Gastrocnemius medialis (tissue), 4 donors: ENCODE results near the gene F9.

Experiments used
- CTCF ChIP-seq, 5 experiments: fragments of 450-650 bp in 3 of 5; fragments of 200-600 bp in 2 of 5; sonication (generic) in 2 of 5; IDR thresholded peaks in 4 of 5; conservative IDR thresholded peaks in 1 of 5; 1 replicate in 4 of 5; 2 replicates in 1 of 5; pipeline ENCODE4 v1.5.1; 2016 to 2019; ENCODE audit warnings: antibody characterized with exemption in 5 of 5, mild to moderate bottlenecking in 3 of 5, moderate library complexity in 3 of 5
- POLR2A ChIP-seq, 2 donors: fragments of 450-650 bp; IDR thresholded peaks; one replicate each; pipeline ENCODE4 v1.6.1; 2017; ENCODE audit warnings: antibody characterized with exemption in 2 of 2, mild to moderate bottlenecking in 2 of 2, moderate library complexity in 2 of 2

- TF ChIP-seq POLR2A (IDR thresholded peaks at IDR 0.05) (no peak), CTCF (IDR thresholded peaks at IDR 0.05 in 4 of 5, conservative IDR thresholded peaks at IDR 0.05 in 1 of 5) (no peak)
Measured at GRCh38 chrX:139533444-139533843, 2.9 kb downstream of the F9 start.
